GM12878 (cell line): ENCODE data around the gene NUP85. TPM values are rescaled to one million over a fixed set of nuclear protein-coding genes. Genes with fewer than 3 reads are reported as not detected.

Experiments used
- ATAC-seq: fragments of 200-7000 bp; cut with Tn5 transposase; 3 replicates; pipeline ENCODE4 v1.9.1; 2020; ENCODE audit warnings: mild to moderate bottlenecking, moderate library complexity
- BruUV-seq: library from RNA; stranded (reverse); fragments of 400-500 nt; replicated peaks from 2 replicates; lab custom pipeline; 2021; lab: Mats Ljungman, UMichigan
- CTCF ChIA-PET: fragments of 300-600 bp; sonication (Branson Sonifier 250); formaldehyde crosslinking; extraction: SDS; loops from one replicate; lab custom pipeline; 2021; ENCODE audit warnings: inconsistent platforms; lab: Yijun Ruan, JAX
- POLR2A ChIA-PET: fragments of 350-600 bp; formaldehyde crosslinking; extraction: SDS; loops from one replicate; lab custom pipeline; 2021; ENCODE audit warnings: inconsistent platforms; lab: Charles Lee
- RAD21 ChIA-PET: fragments of 300-600 bp; sonication (Branson Sonifier 250); formaldehyde crosslinking; loops from one replicate; lab custom pipeline; 2023; ENCODE audit warnings: antibody characterized with exemption; ENCODE audit not compliant: unreplicated experiment; lab: Charles Lee
- SMC1A ChIA-PET: fragments of 300-600 bp; sonication (Branson Sonifier 250); formaldehyde crosslinking; loops from one replicate; lab custom pipeline; 2023; ENCODE audit not compliant: unreplicated experiment, uncharacterized antibody; lab: Charles Lee
- DNase-seq: peaks from one replicate; pipeline ENCODE4 v3.0.0-alpha.2; 2011; ENCODE audit warnings: low read depth, low spot score
- FAIRE-seq: peaks from 3 replicates; lab custom pipeline; 2011; peaks lifted over from hg19 to GRCh38; lab: Jason Lieb, UNC
- H2AFZ ChIP-seq: 2 replicates; pipeline ENCODE4 v1.6.0; 2011; ENCODE audit warnings: low read depth, low read length, control low read depth; ENCODE audit not compliant: control insufficient read depth
- H3K27ac ChIP-seq: 2 replicates; pipeline ENCODE4 v1.5.1; 2011; ENCODE audit warnings: control low read depth; ENCODE audit not compliant: control insufficient read depth, insufficient read depth
- H3K27me3 ChIP-seq, 2 experiments: replicated peaks in 1 of 2; 2 replicates each; pipeline versions ENCODE4 v1.6.0 to v1.6.1; 2011; ENCODE audit warnings: low read length in 1 of 2; ENCODE audit not compliant: control insufficient read depth in 2 of 2, insufficient read depth in 2 of 2
- H3K36me3 ChIP-seq, 2 experiments: 2 replicates each; pipeline ENCODE4 v1.5.1; 2011; ENCODE audit warnings: low read length in 1 of 2; ENCODE audit not compliant: control insufficient read depth in 2 of 2, insufficient read depth in 2 of 2
- H3K4me1 ChIP-seq: 2 replicates; pipeline ENCODE4 v1.6.1; 2011; ENCODE audit warnings: mild to moderate bottlenecking, low read length, moderate library complexity, mixed read lengths; ENCODE audit not compliant: control insufficient read depth, insufficient read depth
- H3K4me2 ChIP-seq: 2 replicates; pipeline ENCODE4 v1.6.0; 2011; ENCODE audit warnings: control low read depth; ENCODE audit not compliant: control insufficient read depth, insufficient read depth
- H3K4me3 ChIP-seq: fragments of 200-600 bp; sonication (generic); 2 replicates; pipeline ENCODE4 v1.5.1; 2016
- H3K79me2 ChIP-seq: 2 replicates; pipeline ENCODE4 v1.6.0; 2011; ENCODE audit warnings: low read length; ENCODE audit not compliant: control insufficient read depth, insufficient read depth
- H3K9ac ChIP-seq: 2 replicates; pipeline ENCODE4 v1.8.0; 2011; ENCODE audit warnings: low read length, control low read depth, mixed read lengths; ENCODE audit not compliant: control insufficient read depth, insufficient read depth
- H3K9me3 ChIP-seq: replicated peaks from 3 replicates; pipeline ENCODE4 v1.5.1; 2011; ENCODE audit warnings: mild to moderate bottlenecking, low read length; ENCODE audit not compliant: control insufficient read depth, insufficient read depth
- H4K20me1 ChIP-seq: 2 replicates; pipeline ENCODE4 v1.6.0; 2011; ENCODE audit not compliant: control insufficient read depth, insufficient read depth
- CHD4 ChIP-seq: fragments of 200-600 bp; sonication (generic); IDR thresholded peaks from 2 replicates; pipeline ENCODE4 v1.6.1; 2016; ENCODE audit warnings: mild to moderate bottlenecking
- CREB1 ChIP-seq: IDR thresholded peaks from 2 replicates; pipeline ENCODE4 v1.6.1; 2012; ENCODE audit warnings: low read depth, mild to moderate bottlenecking, inconsistent platforms
- FOS ChIP-seq: IDR thresholded peaks from 3 replicates; pipeline ENCODE4 v1.6.1; 2011; ENCODE audit warnings: borderline replicate concordance; ENCODE audit not compliant: insufficient read length; ENCODE audit errors: extremely low read depth
- HCFC1 ChIP-seq: fragments of 150-350 bp; IDR thresholded peaks from 2 replicates; pipeline ENCODE4 v1.6.1; 2014; ENCODE audit warnings: low read length
- HDGF ChIP-seq: fragments of 450-650 bp; IDR thresholded peaks from 2 replicates; pipeline ENCODE4 v1.6.1; 2016; ENCODE audit warnings: antibody characterized with exemption
- IRF4 ChIP-seq: IDR thresholded peaks from 2 replicates; pipeline ENCODE4 v1.6.1; 2011; ENCODE audit warnings: low read depth, low read length
- MLLT1 ChIP-seq: fragments of 450-650 bp; IDR thresholded peaks from 2 replicates; pipeline ENCODE4 v1.6.1; 2016; ENCODE audit warnings: mild to moderate bottlenecking
- MTA3 ChIP-seq: IDR thresholded peaks from 2 replicates; pipeline ENCODE4 v1.6.1; 2012; ENCODE audit warnings: low read length, inconsistent platforms, borderline replicate concordance
- NRF1 ChIP-seq: conservative IDR thresholded peaks from 2 replicates; pipeline ENCODE4 v1.6.1; 2011; ENCODE audit warnings: mild to moderate bottlenecking, low read depth, low read length, improper control_type of control experiment
- SMARCA5 ChIP-seq: fragments of 450-650 bp; IDR thresholded peaks from 2 replicates; pipeline ENCODE4 v1.6.1; 2017; ENCODE audit warnings: mild to moderate bottlenecking
- TCF12 ChIP-seq: IDR thresholded peaks from 2 replicates; pipeline ENCODE4 v1.6.1; 2011; ENCODE audit warnings: low read depth, mild to moderate bottlenecking, low read length
- WGBS: methylation state at CpG from one replicate; pipeline ENCODE4 v1.1.6; 2016; ENCODE audit warnings: low lambda C conversion rate; ENCODE audit not compliant: insufficient replicate concordance, insufficient coverage; ENCODE audit errors: missing lambda C conversion rate; 5-methylcytosine and 5-hydroxymethylcytosine counted together
- in situ Hi-C: fragments of 300-500 bp; cut with MboI; formaldehyde crosslinking; loops from 9 replicates; pipeline ENCODE4 v1.14.3; 2018; ENCODE audit warnings: mixed read lengths
- intact Hi-C: fragments of 100-400 bp; cut with micrococcal nuclease; formaldehyde crosslinking; loops from one replicate; pipeline ENCODE4 v1.14.2; 2022; ENCODE audit not compliant: unreplicated experiment
- polyA plus RNA-seq, 11 experiments: library from polyadenylated mRNA; depleted of rRNA in 4 of 11; unstranded in 6 of 11; stranded (reverse) in 5 of 11; fragments of >200 nt; fragmentation: Nextera tagmentation in 4 of 11; fragmentation: Illumina TruSeq in 1 of 11; extraction: Ambion mirVana in 4 of 11; extraction: Trizol in 1 of 11; gene quantifications; 1 replicate in 1 of 11; 2 replicates in 10 of 11; pipeline versions ENCODE4 v1.2.1 to v1.2.3, GENCODE V29; 2011 to 2016; ENCODE audit warnings: inconsistent platforms in 2 of 11, missing spikeins in 2 of 11, low read depth in 1 of 11
- total RNA-seq, 4 experiments: library from RNA; depleted of rRNA in 3 of 4; stranded (reverse); fragments of >200 nt in 3 of 4; fragmentation: Illumina TruSeq in 1 of 4; extraction: Trizol in 1 of 4; gene quantifications; 2 replicates each; pipeline versions ENCODE4 v1.2.1 to v1.2.3, GENCODE V29; 2013 to 2021

Gene NUP85
- total and polyA plus RNA-seq, 10 of the 15 experiments (the other 5 are each of a cell fraction or from before 2014, with no cell fraction given), result 54.0 to 135 (median 95.4) TPM

- TF ChIP-seq SMARCA5 (peak; percentile 39; the same call in 1 of the 2 replicates), HDGF (0 out of 2 replicates have a peak, but pooled peaks have one; percentile 57)
Observed at GRCh38 chr17:75238684-75239191, 33.3 kb downstream of the NUP85 start (continued).

- no peak overlapping the region for H3K27ac ChIP-seq
- RAD21 ChIA-PET, result interaction anchor here (1.0 to 1.2 kb wide), 4 partner anchors 21 to 278 kb away, joined by 3 to 7 read pairs (median 4); no protein-coding TSS in a partner anchor
- in situ Hi-C loops (no loop called here), intact Hi-C loops (no loop called here)
- peaks cover 62 to 69% of the 10 kb centered on the region in 2 experiments for H3K36me3 ChIP-seq
- no peak for ATAC-seq
- H3K9ac ChIP-seq, result no peak overlapping the region
- H3K4me3 ChIP-seq, result no peak overlapping the region
- DNase-seq, result no peak
- no peaks in the 10 kb centered on the region; the same call in 1 of the 2 replicates for H4K20me1 ChIP-seq
- H2AFZ ChIP-seq, result no peak overlapping the region
- WGBS, result 92% methylated on average over 10 of the region's 12 CpGs
- H3K9me3 ChIP-seq, result no peaks in the 10 kb centered on the region
- no peaks in the 10 kb centered on the region for H3K79me2 ChIP-seq
- BruUV-seq, result no TSS peak
- H3K27me3 ChIP-seq, result no peaks in the 10 kb centered on the region
- TF ChIP-seq FOS (no peak), MLLT1 (no peak), TCF12 (no peak), CHD4 (no peak), MTA3 (no peak), HCFC1 (no peak), NRF1 (no peak), IRF4 (no peak), CREB1 (no peak)
- SMC1A ChIA-PET, result interaction anchor here (1.5 kb wide), 1 partner anchor 125 kb away, joined by 4 read pairs; no protein-coding TSS in a partner anchor
- FAIRE-seq, result no peak
- POLR2A ChIA-PET, result interaction anchor here (0.9 to 1.2 kb wide), 2 partner anchors 30 to 32 kb away, joined by 5 read pairs; partner anchors contain the start of gene MIF4GD
- H3K4me1 ChIP-seq, result peaks cover 33% of the 10 kb centered on the region
- H3K4me2 ChIP-seq, result no peak overlapping the region
- CTCF ChIA-PET, result interaction anchor here (0.8 to 4.3 kb wide), 12 partner anchors 9 to 277 kb away, joined by 3 to 34 read pairs (median 7); partner anchors contain the start of genes GGA3, MIF4GD, MRPS7 and NUP85
Observed at GRCh38 chr17:75239214-75239613, 33.7 kb downstream of the NUP85 start.
